CD4-positive, alpha-beta T cell treated with Interleukin-21 for 1 hour (primary cell): ENCODE data around the gene USF3.
"Not testable (repeated sequence)": the region's sequence is repeated elsewhere in the genome, so short reads cannot be mapped to it uniquely, and the experiment has no call there.

Source experiments
- DNase-seq: peaks from one replicate; pipeline ENCODE4 v3.0.0-alpha.2; 2020

The USF3 gene

GRCh38 chr3:113654310-113654709 lies 42.1 kb downstream of the USF3 start:
- DNase-seq: no peak

DNA sequence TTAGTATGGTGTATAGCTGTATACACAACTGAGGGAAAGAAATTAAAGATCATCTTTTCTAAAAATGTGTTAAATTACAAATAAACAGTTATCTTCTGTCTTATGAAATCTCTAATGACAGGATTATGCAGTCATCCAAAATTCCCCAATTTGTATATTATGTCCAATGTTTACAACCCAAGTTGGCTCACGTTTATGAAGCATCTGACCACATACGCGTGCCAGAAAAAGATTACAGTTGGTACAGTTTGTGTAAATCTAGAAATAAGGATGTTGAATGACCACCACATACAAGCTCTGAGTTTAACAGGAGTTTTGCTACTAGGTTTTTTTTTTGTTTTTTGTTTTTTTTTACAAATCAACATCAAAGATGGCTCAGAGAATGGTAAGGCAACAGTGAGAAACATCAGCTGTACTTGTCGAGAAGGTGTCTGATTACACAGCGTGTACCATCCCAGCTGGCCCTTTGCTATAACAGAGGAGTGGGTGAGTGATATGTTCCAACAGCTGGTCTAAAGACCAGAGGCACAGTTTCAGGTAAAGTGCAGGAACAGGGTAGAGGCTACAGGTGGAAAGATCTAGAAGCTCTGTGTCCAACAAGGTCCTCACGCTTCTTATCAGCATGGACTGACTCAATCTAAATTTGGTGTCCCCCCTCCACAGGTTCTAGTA lies 47.1 kb downstream of the USF3 start:
- DNase-seq: no peak

DNA sequence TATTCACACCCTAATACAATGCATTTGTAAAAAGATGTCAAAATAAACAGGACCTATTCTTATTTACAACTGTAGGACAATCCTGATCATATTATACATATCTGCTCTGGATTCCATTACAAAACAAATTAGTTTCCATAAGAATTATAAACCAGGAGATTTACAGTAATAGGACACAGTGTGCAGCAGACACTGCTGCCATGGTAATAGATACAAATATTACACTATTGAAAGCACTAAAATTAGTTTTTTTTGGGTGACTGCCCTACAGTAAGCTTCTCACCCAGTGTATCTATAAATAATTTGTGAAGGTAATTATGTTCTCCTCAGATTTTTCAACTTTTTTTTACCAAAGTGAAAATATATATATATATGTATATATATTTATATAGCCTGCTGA lies 47.9 kb downstream of the USF3 start:
- DNase-seq: no peak

- DNase-seq: no peak
Observed at GRCh38 chr3:113643583-113643982, 52.9 kb downstream of the USF3 start.

DNA sequence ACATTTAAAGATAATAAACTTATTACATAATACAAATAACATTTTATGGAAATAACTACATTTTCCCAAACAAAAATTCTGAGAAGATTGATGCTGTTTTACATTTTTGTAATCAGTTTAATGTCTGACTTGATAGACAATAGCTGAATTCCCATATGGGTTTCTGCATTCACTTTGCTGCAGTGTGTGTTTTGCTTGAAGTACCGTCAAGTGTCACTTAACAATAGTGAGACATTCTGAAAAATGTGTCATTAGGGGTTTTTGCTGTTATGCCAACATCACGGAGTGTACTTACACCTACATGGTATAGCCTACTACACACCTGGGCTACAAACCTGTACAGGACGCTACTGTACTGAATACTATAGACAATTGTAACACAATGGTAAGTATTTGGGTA lies 57.5 kb downstream of the USF3 start:
- DNase-seq: no peak

- no peak for DNase-seq
Observed at GRCh38 chr3:113637756-113638155, 58.7 kb downstream of the USF3 start.

DNA sequence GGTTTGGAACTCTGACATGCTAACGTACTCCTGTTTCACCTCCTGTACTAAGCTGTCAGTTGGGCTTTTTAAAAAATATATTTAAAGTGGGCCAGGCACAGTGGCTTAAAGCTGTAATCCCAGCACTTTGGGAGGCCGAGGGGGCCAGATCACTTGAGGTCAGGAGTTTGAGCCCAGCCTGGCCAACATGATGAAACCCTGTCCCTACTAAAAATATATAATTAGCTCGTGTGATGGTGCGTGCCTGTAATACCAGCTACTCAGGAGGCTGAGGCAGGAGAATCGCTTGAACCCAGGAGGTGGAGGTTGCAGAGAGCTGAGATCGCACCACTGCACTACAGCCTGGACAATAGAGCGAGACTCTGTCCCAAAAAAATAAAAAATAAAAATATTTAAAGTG lies 60.4 kb downstream of the USF3 start:
- DNase-seq: not testable (repeated sequence)

DNA sequence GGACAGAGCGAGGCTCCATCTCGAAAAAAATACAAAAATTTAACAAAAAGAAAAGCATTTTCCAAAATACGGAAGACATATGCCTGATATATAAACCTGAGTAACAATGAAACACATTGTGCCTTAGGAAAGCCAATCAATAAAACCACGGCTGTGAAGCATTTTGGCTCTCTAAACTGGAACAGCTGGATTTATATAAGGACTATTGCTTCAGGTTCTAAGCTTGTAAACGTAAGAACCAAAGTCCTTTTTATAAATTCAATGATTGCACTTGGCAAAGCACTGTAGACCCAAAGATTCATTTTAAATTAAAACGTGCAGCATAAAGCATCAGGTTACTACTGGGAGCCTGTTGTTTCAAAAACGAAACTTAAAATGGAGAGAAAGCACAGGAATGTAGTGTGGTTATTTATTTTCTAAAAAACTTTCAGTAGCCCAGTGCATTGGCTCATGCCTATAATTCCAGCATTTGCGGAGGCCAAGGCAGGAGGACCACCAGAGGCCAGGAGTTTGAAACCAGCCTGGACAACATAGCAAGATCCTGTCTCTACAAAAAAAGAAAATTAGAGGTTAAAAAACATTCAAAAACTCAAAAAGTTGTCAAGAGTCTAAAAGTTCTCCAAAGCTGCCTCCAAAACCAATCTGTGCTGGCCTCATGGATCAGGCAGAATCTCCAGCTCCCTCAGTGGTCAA lies 61.5 kb downstream of the USF3 start:
- DNase-seq: no peak

DNA sequence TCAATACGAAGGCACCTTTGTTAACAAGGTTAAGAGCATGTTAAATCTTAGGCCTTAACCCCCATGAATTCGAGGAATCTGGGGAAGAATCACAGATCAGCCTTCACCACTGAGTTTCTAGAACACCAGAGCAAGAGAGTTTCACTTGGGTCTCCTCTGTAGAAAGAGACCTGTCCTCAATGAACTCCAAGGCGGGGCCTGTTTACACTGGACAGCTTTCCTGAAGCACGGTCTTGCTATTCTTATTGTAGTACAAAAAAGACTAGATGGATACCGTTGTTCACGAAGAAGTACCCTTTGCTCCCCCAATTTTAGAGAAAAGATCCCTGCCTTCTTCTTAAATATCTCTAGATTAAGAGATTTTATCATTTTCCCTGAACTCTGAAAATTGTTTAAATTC lies 64.9 kb downstream of the USF3 start:
- no peak for DNase-seq

DNA sequence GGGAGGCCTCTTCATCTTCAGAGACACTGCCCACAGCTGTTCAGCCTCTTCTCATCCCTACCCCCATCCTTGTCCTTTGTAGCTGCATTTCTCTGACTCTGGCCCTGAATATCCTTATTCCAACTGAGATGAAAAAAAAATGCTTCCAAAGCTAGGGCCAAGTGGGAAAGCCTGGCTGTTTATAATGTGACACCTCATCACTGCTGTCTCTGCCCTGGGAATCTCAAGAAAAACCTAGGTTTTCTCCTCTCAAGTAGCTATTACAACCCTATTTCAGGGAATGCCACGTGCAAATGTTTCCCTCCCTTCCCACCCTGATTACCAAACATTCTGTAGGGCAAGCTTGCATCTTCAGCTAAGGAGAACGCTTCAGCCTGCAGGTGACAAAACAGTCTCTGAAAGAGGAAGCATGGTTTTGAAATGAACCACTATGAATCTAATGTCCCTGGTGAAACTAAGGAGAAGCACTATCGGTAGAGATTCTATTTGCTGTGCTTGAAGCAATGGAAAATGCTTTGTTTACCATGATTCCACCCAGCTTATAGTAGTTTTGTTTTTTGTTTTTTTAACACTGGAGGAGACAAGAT lies 65.4 kb downstream of the USF3 start:
- no peak for DNase-seq

GRCh38 chr3:113629584-113630421 lies 66.6 kb downstream of the USF3 start:
- no peak for DNase-seq

DNA sequence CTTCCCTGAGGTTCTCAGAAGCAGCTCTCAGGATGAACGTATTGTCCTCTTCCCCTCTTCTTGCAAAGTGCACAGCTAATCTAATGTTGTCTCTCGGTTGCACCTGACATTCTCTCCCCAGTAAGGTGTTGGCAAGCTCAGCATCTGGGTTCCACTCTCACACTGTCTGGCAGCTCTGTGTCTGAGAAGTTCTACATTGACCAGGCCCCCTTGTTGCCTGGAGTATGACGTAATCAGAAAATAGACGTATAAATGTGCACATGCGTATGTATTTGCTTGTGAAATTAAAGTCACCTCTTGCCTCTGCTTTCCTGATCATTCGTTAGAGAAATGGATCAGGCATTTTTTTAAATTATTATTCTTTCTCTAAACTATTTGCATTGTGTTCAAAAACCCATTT lies 67.7 kb downstream of the USF3 start:
- DNase-seq: no peak

GRCh38 chr3:113628316-113628715 lies 68.1 kb downstream of the USF3 start:
- DNase-seq: no peak

DNA sequence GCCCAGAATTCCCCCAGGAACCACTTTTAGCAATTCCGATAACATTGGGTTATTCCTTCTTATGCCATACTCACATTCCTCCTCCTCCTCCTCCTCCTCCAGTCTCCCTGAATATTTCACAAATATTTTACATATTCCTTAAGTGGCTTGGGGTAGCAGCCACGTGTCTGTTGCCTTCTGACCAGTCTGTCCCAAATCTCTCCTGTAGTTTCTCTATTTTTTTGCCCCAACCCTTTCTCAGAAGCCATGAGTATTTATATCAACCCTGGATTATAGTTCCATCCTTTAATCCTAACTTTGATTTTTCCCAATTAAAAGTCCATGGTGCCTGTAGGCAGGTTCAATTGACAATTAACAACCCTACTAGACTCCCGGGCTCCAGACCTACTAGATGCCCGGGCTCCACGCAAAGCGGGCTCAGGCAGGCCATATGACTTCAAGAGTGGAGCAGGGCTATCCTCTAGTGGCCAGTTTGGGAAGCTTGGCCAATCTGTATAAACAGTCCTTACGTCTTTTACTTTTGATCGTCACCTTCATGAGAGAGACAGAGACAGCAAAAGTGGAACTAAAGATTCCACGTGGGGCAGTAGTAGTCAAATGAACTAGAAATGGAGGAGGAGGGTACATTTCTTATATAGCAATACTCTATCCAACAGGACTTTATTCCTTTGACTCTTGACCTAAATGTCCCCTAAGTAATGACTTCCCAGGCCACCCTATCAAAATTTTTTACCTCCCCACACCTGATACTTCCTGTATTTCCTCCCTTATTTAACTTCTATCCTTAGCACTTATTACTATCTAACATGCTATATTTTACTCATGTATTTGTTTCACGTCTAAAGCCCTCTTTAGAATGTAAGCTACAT lies 69.7 kb downstream of the USF3 start:
- DNase-seq: peak; percentile 7

GRCh38 chr3:113625834-113626233 lies 70.6 kb downstream of the USF3 start:
- no peak for DNase-seq

- DNase-seq: no peak
Observed at GRCh38 chr3:113623811-113624210, 72.6 kb downstream of the USF3 start.

- DNase-seq: no peak
Observed at GRCh38 chr3:113623324-113623723, 73.1 kb downstream of the USF3 start.

- DNase-seq: no peak
Observed at GRCh38 chr3:113620091-113620490, 76.4 kb downstream of the USF3 start.

GRCh38 chr3:113617726-113618125 lies 78.7 kb downstream of the USF3 start:
- DNase-seq: no peak

- no peak for DNase-seq
Observed at GRCh38 chr3:113615976-113616375, 80.5 kb downstream of the USF3 start.

- no peak for DNase-seq
Observed at GRCh38 chr3:113614402-113614801, 82.0 kb downstream of the USF3 start.

DNA sequence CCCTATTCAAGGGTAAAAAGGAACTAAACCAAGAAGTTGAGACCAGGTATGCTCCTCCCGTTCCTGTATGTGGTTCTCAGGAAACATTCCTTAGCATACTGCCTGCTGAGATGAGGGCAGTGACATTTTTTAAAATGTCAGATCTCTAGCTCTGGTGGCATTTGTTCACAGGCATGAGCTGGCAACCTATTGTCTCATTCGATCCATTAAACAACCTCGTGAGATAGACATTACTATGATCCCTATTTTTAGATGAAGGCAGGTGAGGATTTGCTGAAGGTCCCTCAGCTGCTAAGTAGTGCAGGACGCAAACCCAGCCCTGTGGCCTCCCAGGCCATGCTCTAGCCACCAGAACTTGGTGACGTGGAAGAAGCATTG lies 89.2 kb downstream of the USF3 start:
- DNase-seq: no peak
